ENCODE data around the gene SMG9.
A peak's percentile ranks its signal among the peaks of the same experiment; 100 is the strongest.

Gene SMG9

GRCh38 chr19:43754503-43755255 lies at the start of gene SMG9:
SMG9 (minus strand) TSS chr19:43754962; CDS start chr19:43750741, 4,221 bp downstream.
- peak; percentile 95 to 98 (median 97) for DNase-seq (ENCODE audit: low read depth in 3 of 3)

- DNase-seq (ENCODE audit: low read depth in 3 of 3): no peak
Measured at GRCh38 chr19:43804432-43804831, 49.7 kb upstream of the SMG9 start.

- no peak for DNase-seq (ENCODE audit: low read depth in 3 of 3)
Measured at GRCh38 chr19:43802216-43802951, 47.6 kb upstream of the SMG9 start, which contains the start of gene LYPD5. LYPD5 (minus strand) TSS chr19:43802447; CDS start chr19:43802380, 67 bp downstream.

GRCh38 chr19:43799502-43800142 lies 44.9 kb upstream of the SMG9 start:
- no peak for DNase-seq (ENCODE audit: low read depth in 3 of 3)

- peak in 1 of 3 donors; percentile 68 for DNase-seq (ENCODE audit: low read depth in 3 of 3)
Measured at GRCh38 chr19:43798546-43799409, 44.0 kb upstream of the SMG9 start.

- no peak for DNase-seq (ENCODE audit: low read depth in 3 of 3)
Measured at GRCh38 chr19:43798026-43798545, 43.3 kb upstream of the SMG9 start.

- DNase-seq (ENCODE audit: low read depth in 3 of 3): no peak
Measured at GRCh38 chr19:43797556-43797955, 42.8 kb upstream of the SMG9 start.

- DNase-seq (ENCODE audit: low read depth in 3 of 3): no peak
Measured at GRCh38 chr19:43797118-43797517, 42.4 kb upstream of the SMG9 start.

GRCh38 chr19:43790587-43790986 lies 35.8 kb upstream of the SMG9 start:
- DNase-seq (ENCODE audit: low read depth in 3 of 3): no peak

- no peak for DNase-seq (ENCODE audit: low read depth in 3 of 3)
Measured at GRCh38 chr19:43789029-43789428, 34.3 kb upstream of the SMG9 start.

GRCh38 chr19:43786665-43787064 lies 31.9 kb upstream of the SMG9 start:
- DNase-seq (ENCODE audit: low read depth in 3 of 3): no peak

GRCh38 chr19:43784981-43785808 lies 30.4 kb upstream of the SMG9 start:
- DNase-seq (ENCODE audit: low read depth in 3 of 3): no peak

- peak in 1 of 3 donors; percentile 75 for DNase-seq (ENCODE audit: low read depth in 3 of 3)
Measured at GRCh38 chr19:43784241-43784980, 29.6 kb upstream of the SMG9 start.

GRCh38 chr19:43783636-43784035 lies 28.9 kb upstream of the SMG9 start:
- DNase-seq (ENCODE audit: low read depth in 3 of 3): no peak

GRCh38 chr19:43782689-43783231 lies 28.0 kb upstream of the SMG9 start:
- no peak for DNase-seq (ENCODE audit: low read depth in 3 of 3)

GRCh38 chr19:43782311-43782660 lies 27.5 kb upstream of the SMG9 start:
- DNase-seq (ENCODE audit: low read depth in 3 of 3): no peak

- DNase-seq (ENCODE audit: low read depth in 3 of 3): no peak
Measured at GRCh38 chr19:43781630-43782310, 27.0 kb upstream of the SMG9 start.

- peak in 2 of 3 donors; percentile 73 to 77 for DNase-seq (ENCODE audit: low read depth in 3 of 3)
Measured at GRCh38 chr19:43780706-43781525, 26.2 kb upstream of the SMG9 start, which contains the start of gene KCNN4. KCNN4 (minus strand) TSS chr19:43780973; CDS start chr19:43780861, 112 bp downstream.
